ENCODE data around the gene VAV2.

GRCh38 chr9:133924453-133924852 is 67.7 kb downstream of the VAV2 start:
- TF ChIP-seq POLR2AphosphoS5 (IDR thresholded peaks at IDR 0.05) (no peak), CTCF (IDR thresholded peaks at IDR 0.05) (no peak), POLR2A (IDR thresholded peaks at IDR 0.05; ENCODE audit: low read depth) (no peak)

Data from esophagus muscularis mucosa (tissue), 3 donors.